Measurements from ENCODE around the gene SLC5A4.
A peak's percentile ranks its signal among the peaks of the same experiment; 100 is the strongest.
"Not testable (repeated sequence)": the region's sequence is repeated elsewhere in the genome, so short reads cannot be mapped to it uniquely, and the experiment has no call there.

SLC5A4 gene

GRCh38 chr22:32255217-32255616 is at the start of gene SLC5A4:
Gene SLC5A4, minus strand, starts transcription at chr22:32255347. Its CDS starts 18 bp downstream, at chr22:32255329.
- DNase-seq = no peak

GRCh38 chr22:32293921-32294320 is 38.8 kb upstream of the SLC5A4 start:
- DNase-seq = not testable (repeated sequence)

- DNase-seq = no peak
Observed at GRCh38 chr22:32286290-32286840, 31.2 kb upstream of the SLC5A4 start.

- DNase-seq = no peak
Observed at GRCh38 chr22:32281072-32281471, 25.9 kb upstream of the SLC5A4 start.

- not testable (repeated sequence) for DNase-seq
Observed at GRCh38 chr22:32275353-32275752, 20.2 kb upstream of the SLC5A4 start.

- no peak for DNase-seq
Observed at GRCh38 chr22:32271389-32271788, 16.2 kb upstream of the SLC5A4 start.

GRCh38 chr22:32270641-32271369 is 15.7 kb upstream of the SLC5A4 start:
- DNase-seq = no peak

GRCh38 chr22:32269316-32269715 is 14.2 kb upstream of the SLC5A4 start:
- DNase-seq = no peak

- DNase-seq = no peak
Observed at GRCh38 chr22:32267011-32267410, 11.9 kb upstream of the SLC5A4 start.

GRCh38 chr22:32265882-32266767 is 11.0 kb upstream of the SLC5A4 start:
- DNase-seq = peak; percentile 74

- not testable (repeated sequence) for DNase-seq
Observed at GRCh38 chr22:32263678-32264077, 8.5 kb upstream of the SLC5A4 start.

- DNase-seq = no peak
Observed at GRCh38 chr22:32261306-32261705, 6.2 kb upstream of the SLC5A4 start.

- DNase-seq = no peak
Observed at GRCh38 chr22:32258791-32259190, 3.6 kb upstream of the SLC5A4 start.

- DNase-seq = no peak
Observed at GRCh38 chr22:32255726-32256125, 579 bp upstream of the SLC5A4 start.

- DNase-seq = no peak
Observed at GRCh38 chr22:32249231-32249630, 5.9 kb downstream of the SLC5A4 start.

GRCh38 chr22:32248276-32248675 is 6.9 kb downstream of the SLC5A4 start:
- no peak for DNase-seq

- DNase-seq = no peak
Observed at GRCh38 chr22:32246166-32246565, 9.0 kb downstream of the SLC5A4 start.

- DNase-seq = no peak
Observed at GRCh38 chr22:32245042-32245441, 10.1 kb downstream of the SLC5A4 start.

- DNase-seq = no peak
Observed at GRCh38 chr22:32244547-32244946, 10.6 kb downstream of the SLC5A4 start.

- no peak for DNase-seq
Observed at GRCh38 chr22:32240461-32240860, 14.7 kb downstream of the SLC5A4 start.

GRCh38 chr22:32237906-32238305 is 17.2 kb downstream of the SLC5A4 start:
- no peak for DNase-seq

GRCh38 chr22:32236970-32237369 is 18.2 kb downstream of the SLC5A4 start:
- no peak for DNase-seq

- no peak for DNase-seq
Observed at GRCh38 chr22:32233091-32233490, 22.1 kb downstream of the SLC5A4 start.

All from CD4-positive, alpha-beta T cell treated with Interleukin-17A for 4 hours (primary cell).